GM13976 (cell line): ENCODE measurements around the gene SELENOO.

Experiments used
- DNase-seq: peaks from one replicate; pipeline ENCODE4 v3.0.0; 2012; ENCODE audit warnings: low spot score
- CTCF ChIP-seq: IDR thresholded peaks from 2 replicates; pipeline ENCODE4 v1.5.1; 2012; ENCODE audit warnings: borderline replicate concordance, mild to moderate bottlenecking; ENCODE audit not compliant: insufficient read depth; ENCODE audit errors: extremely low read depth, missing control alignments, control extremely low read depth
- in situ Hi-C: fragments of 300-500 bp; cut with MboI; formaldehyde crosslinking; loops from one replicate; pipeline ENCODE4 v1.12.0; 2022; ENCODE audit warnings: low sequenced_read_pairs, mixed read lengths, inconsistent platforms; ENCODE audit not compliant: unreplicated experiment

Gene SELENOO

GRCh38 chr22:50256258-50256862 is 55.5 kb downstream of the SELENOO start:
- TF ChIP-seq CTCF, result no peak
- in situ Hi-C loops, result no loop called here

GRCh38 chr22:50257041-50257440 is 56.2 kb downstream of the SELENOO start:
- no peak for DNase-seq
- in situ Hi-C loops, result no loop called here
- no peak for TF ChIP-seq CTCF

More at GRCh38 chr22:50256258-50256862, 55.5 kb downstream of the SELENOO start:
- no peak for DNase-seq

GRCh38 chr22:50257451-50258360 is 56.9 kb downstream of the SELENOO start:
- in situ Hi-C loops, result no loop called here
- no peak for TF ChIP-seq CTCF
- no peak for DNase-seq

GRCh38 chr22:50258361-50259292 is 57.8 kb downstream of the SELENOO start:
- DNase-seq, result no peak
- in situ Hi-C loops, result no loop called here
- no peak for TF ChIP-seq CTCF

GRCh38 chr22:50259302-50259701 is 58.5 kb downstream of the SELENOO start:
- TF ChIP-seq CTCF, result no peak
- DNase-seq, result no peak
- in situ Hi-C loops, result no loop called here

- TF ChIP-seq CTCF, result no peak
- in situ Hi-C loops, result no loop called here
- no peak for DNase-seq
Measured at GRCh38 chr22:50260434-50260800, 59.6 kb downstream of the SELENOO start.
